ENCODE results near the gene TNRC6B. TPM values are rescaled to one million over a fixed set of nuclear protein-coding genes. Genes with fewer than 3 reads are reported as not detected.

TNRC6B gene
- total RNA-seq, 1 experiment from 2014 or later: 58.1 TPM

GRCh38 chr22:40236131-40236665 is 58.5 kb downstream of the TNRC6B start:
- Histone ChIP-seq H3T11ph (ENCODE audit: low read length) (no peak overlapping the region), H2BK120ac (ENCODE audit: low read depth, low read length, poor library complexity, severe bottlenecking) (no peak overlapping the region), H3K4me2 (ENCODE audit: insufficient read depth, insufficient read length, low read length) (no peak overlapping the region), H3K9ac (ENCODE audit: extremely low read depth, insufficient read length, low read length) (no peak overlapping the region), H4K91ac (ENCODE audit: insufficient read length, low read depth, low read length) (no peak overlapping the region), H3K79me1 (ENCODE audit: insufficient read depth, low read depth, low read length, poor library complexity, severe bottlenecking) (peaks cover 12% of the 10 kb centered on the region), H3K23me2 (ENCODE audit: insufficient read length, low read depth, low read length, poor library complexity, severe bottlenecking) (no peaks in the 10 kb centered on the region), H3K14ac (ENCODE audit: insufficient read depth, low read length) (no peak overlapping the region), H3K27ac (ENCODE audit: insufficient read length, low read depth, low read length) (no peak overlapping the region), H3K56ac (ENCODE audit: insufficient read length, low read depth, low read length) (no peak overlapping the region), H2BK20ac (ENCODE audit: low read depth, low read length, poor library complexity, severe bottlenecking) (no peak overlapping the region), H2BK5ac (ENCODE audit: insufficient read length, low read length) (no peak overlapping the region), H2AFZ (ENCODE audit: low read length) (no peak overlapping the region), H3K79me2 (ENCODE audit: insufficient read depth, low read length) (peaks cover 32% of the 10 kb centered on the region; the same call in 1 of the 2 replicates), H4K8ac (replicated peaks; ENCODE audit: insufficient read length, low read depth, low read length) (no peak overlapping the region), H3K18ac (ENCODE audit: insufficient read length, low read depth, low read length) (no peak overlapping the region), H3K9me3 (ENCODE audit: control insufficient read depth, low read depth, low read length) (no peaks in the 10 kb centered on the region), H3K27me3 (ENCODE audit: insufficient read depth, low read length) (no peaks in the 10 kb centered on the region), H3K4ac (ENCODE audit: low read depth, low read length) (no peak overlapping the region), H4K20me1 (ENCODE audit: control insufficient read depth, insufficient read depth, insufficient read length) (peaks cover 3% of the 10 kb centered on the region), H3K23ac (ENCODE audit: insufficient read length, low read depth, low read length) (no peak overlapping the region), H4K5ac (ENCODE audit: insufficient read length, low read depth, low read length) (no peak overlapping the region), H3K4me1 (ENCODE audit: insufficient read depth, low read length) (peaks cover 4% of the 10 kb centered on the region; the same call in 1 of the 2 replicates), H2BK15ac (ENCODE audit: low read depth, low read length) (no peak overlapping the region), H2AK5ac (ENCODE audit: insufficient read length, low read length) (no peak overlapping the region), H2BK12ac (ENCODE audit: insufficient read length, low read depth, low read length) (no peak overlapping the region)
- no peak for DNase-seq
- no CpG with 5 or more reads among the region's 4 CpGs for WGBS (ENCODE audit: extremely low coverage, insufficient read length, low lambda C conversion rate)
- peaks cover 2 to 21% (median 13%) of the 10 kb centered on the region in 3 experiments; a peak in 6 of 7 replicates for H3K36me3 Mint-ChIP-seq (ENCODE audit: insufficient read depth in 1 of 3, low read depth in 3 of 3)
- no peaks in the 10 kb centered on the region for H3K27me3 Mint-ChIP-seq (ENCODE audit: low read depth)
- no peaks in the 10 kb centered on the region for H3K9me3 Mint-ChIP-seq
- peaks cover 48 to 62% of the 10 kb centered on the region in 2 experiments for H3K4me1 Mint-ChIP-seq
- TF ChIP-seq CTCF (conservative IDR thresholded peaks at IDR 0.05): no peak
- no peak overlapping the region for H3K4me3 Mint-ChIP-seq
- peak overlapping the region in 2 of 3 experiments; percentile 16 to 42; a peak in 1 of 7 replicates for H3K27ac Mint-ChIP-seq

All from H9 (cell line).